CD8-positive, alpha-beta memory T cell (primary cell): Measurements from ENCODE around the gene KICS2. TPM values are rescaled to one million over a fixed set of nuclear protein-coding genes. Genes with fewer than 3 reads are reported as not detected.

Experiments
- polyA plus RNA-seq: library from polyadenylated mRNA; unstranded; fragments of 300-500 nt; fragmentation: Illumina TruSeq; gene quantifications from one replicate; pipeline ENCODE4 v1.2.3, GENCODE V29; 2021
- total RNA-seq, 2 experiments: library from RNA; stranded (reverse); gene quantifications; one replicate each; pipeline ENCODE4 v1.2.3, GENCODE V29; 2021

KICS2 gene
- total and polyA plus RNA-seq, 3 experiments from 2014 or later, result 7.6 to 15.7 (median 14.2) TPM

Other genes starting within 250 kb of the KICS2 start
- gene C12orf56, start 168.5 kb upstream of the KICS2 start, total RNA-seq, result not detected
- gene C12orf56, start 168.5 kb upstream of the KICS2 start, polyA plus RNA-seq, result not detected
- 100 to 1,000 TPM; 136 to 140 TPM for gene XPOT, start 182.1 kb upstream of the KICS2 start, total RNA-seq
- 44.7 TPM for gene XPOT, start 182.1 kb upstream of the KICS2 start, polyA plus RNA-seq
- 10 to 100 TPM; 25.9 to 27.6 TPM for gene TBK1, start 229.8 kb upstream of the KICS2 start, total RNA-seq
- gene TBK1, start 229.8 kb upstream of the KICS2 start, polyA plus RNA-seq, result 26.8 TPM